GM19023 (cell line): ENCODE data around the gene TLCD4.

ENCODE experiments used
- ATAC-seq: cut with Tn5 transposase; IDR thresholded peaks from one replicate; pipeline ENCODE4 v1.9.1; 2021; ENCODE audit warnings: mild to moderate bottlenecking, moderate library complexity; ENCODE audit not compliant: unreplicated experiment

The TLCD4 gene

DNA sequence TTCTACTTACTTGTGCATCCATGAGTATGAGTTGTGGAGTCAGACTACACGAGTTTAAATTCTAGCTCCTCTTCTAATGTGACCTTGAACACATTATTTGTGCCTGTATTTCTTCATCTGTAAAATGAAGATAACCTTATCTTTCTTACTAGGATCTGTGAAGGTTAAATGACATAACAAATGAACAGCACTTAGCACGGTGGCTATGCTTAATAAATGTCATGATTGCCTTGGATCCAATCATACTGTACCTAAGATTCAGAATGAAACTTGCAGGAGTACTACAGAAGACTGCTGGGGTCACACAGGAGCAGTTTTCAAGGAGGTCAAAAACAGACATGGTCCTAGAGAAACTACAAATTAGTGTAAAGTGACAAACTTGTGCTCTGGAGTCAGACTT, 22.2 kb upstream of the TLCD4 start:
- ATAC-seq: no peak

DNA sequence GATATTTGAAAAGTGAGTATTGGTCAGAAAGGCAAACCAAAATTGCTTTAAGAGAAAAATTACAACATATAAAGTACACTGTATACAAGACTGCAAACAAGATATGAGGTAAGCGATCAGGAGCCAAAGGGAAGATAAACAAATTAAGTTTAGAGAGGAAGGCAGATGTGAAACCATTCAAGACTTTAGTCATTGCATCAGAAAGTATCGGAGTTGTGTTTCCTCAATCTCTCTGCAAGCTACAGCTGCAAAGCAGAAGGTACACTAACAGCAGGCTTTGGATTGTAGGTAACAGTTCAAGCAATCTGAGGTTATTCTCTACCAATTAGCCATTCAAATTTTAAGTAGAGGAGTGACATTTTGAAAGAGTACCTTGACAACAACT, 21.3 kb upstream of the TLCD4 start:
- peak; percentile 89 for ATAC-seq

DNA sequence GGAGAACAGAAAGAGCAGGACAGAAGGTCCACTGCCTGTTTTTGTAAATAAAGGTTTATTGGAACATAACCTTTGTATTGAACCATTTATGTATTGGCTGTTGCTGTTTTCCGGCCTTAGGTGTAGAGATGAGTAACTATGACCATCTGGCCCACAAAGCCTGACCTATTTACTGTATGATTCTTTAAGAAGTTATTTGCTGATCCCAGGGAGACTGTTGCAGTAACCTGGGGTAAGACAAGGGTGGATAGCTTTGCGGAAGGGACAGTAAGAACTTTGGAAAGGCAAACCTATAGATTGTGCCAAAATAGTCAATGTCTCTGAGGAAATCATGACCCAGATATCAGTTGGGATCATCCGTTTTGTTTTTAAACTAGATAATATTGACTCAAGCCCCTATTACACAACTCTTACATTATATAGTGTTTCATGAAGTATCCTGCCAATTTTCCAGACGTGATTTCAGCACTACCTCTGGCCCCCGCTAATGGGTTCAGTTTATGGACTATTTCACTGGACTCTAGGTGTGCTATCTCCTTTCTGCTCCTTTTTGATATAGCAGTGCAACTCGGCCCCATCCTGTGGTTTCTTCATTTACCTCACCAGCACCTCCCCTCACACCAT, 20.8 kb upstream of the TLCD4 start:
- ATAC-seq: peak; percentile 25

DNA sequence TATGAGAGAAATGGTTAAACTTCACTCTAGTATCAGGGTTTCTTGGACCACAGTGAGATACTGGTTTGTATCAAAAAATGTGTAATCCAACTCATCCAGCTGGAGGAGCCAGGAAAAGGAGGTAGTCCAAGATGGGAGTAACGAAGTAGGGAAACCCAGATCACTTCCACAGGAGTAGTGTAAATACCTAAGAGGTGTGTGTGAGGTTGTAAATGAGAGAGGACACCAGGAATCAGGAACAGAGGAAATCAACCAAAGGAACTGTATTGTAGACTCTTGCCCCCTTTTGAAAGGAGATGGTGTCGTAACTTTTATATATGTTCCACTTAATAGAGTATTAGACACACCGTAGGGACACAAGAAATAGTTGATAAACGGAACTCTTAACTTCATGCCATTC, 19.7 kb upstream of the TLCD4 start:
- ATAC-seq: no peak

DNA sequence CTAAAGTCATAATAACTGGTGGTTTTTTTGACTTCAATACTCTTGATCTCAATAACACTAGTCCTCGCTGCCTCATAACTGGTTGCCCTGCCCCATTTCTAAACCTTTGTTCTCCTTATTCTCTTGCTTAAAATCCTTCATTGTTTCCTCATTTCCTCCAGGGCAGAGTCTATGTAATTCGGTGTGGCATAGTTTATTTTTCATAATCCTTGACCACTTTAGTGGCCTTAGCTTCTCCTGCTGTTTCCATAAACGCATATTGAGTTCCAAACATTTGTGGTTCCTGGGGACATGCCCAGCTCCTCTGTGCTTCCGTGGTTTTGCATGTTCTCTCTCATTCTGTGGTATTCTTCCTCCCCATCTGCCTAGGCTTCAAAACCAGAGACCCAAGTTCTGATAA, 19.0 kb upstream of the TLCD4 start:
- ATAC-seq: no peak

DNA sequence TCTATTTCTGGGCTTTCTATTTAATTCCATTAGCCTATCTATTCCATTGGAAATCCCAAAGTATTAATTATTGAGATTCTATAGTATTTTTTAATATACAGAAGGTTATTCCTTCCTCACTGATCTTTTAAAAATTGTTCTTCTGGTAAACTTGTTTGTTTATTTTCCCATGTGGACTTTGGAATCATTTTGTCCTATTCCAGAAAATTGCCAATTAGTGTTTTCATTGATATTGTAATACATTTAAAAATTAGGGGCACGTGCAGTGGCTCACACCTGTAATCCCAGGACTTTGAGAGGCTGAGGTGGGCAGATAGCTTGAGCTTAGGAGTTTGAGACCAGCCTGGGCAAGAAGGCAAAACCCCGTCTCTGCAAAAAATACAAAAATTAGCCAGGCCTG, 8.4 kb upstream of the TLCD4 start:
- no peak for ATAC-seq

DNA sequence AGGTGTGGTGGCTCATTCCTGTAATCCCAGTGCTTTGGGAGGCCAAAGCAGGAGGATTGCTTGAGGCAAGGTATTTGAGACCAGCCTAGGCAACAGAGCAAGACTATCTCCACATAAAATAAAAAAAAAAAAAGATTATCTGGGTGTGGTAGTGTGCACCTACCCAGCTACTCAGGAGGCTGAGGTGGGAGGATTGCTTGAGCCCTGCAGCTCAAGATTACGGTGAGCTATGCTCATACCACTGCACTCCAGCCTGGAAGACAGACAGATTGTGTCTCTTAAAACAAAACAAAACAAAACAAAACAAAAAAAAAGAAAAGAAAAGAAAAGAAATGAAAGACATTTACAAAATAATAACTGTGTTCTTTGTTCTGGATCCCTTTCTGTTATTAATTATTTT, 6.1 kb upstream of the TLCD4 start:
- ATAC-seq: no peak

DNA sequence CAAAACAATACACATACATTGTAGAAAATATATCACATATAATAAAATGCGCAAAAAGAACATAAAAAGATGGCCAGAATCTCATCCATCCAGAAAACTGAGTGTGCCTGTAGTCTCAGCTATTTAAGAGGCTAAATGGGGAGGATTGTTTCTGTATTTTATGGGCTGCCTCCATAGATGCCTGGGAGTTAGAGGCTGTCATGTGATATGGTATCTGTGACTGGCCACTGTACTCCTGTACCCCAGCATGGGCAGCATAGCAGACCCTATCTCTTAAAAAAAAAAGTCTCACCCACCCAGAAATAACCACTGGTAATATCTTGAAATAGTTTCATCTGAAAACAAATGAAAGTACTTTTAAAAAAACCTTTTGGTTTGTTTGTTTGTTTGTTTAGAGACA, 3.5 kb upstream of the TLCD4 start:
- ATAC-seq: no peak

DNA sequence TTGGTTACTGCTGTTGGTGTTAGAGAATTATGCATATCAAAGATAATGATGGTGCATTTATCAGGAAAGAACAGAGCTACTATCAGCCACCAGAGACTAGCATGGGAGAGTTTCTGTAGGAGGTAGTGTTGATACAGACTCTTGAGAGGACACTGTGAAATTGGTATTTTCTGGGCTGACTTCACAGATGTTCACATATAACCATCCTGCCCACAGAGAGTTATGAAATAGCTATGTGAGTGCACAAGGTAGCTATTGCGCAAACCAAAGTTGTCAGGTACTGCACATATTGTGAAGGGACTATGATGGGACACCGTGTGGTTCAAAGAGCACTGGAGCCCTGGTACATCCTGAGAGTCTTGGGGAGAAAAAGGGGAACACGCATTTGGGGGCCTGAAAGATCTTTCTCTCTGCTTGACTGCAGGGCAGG, 1.4 kb upstream of the TLCD4 start:
- ATAC-seq: no peak

DNA sequence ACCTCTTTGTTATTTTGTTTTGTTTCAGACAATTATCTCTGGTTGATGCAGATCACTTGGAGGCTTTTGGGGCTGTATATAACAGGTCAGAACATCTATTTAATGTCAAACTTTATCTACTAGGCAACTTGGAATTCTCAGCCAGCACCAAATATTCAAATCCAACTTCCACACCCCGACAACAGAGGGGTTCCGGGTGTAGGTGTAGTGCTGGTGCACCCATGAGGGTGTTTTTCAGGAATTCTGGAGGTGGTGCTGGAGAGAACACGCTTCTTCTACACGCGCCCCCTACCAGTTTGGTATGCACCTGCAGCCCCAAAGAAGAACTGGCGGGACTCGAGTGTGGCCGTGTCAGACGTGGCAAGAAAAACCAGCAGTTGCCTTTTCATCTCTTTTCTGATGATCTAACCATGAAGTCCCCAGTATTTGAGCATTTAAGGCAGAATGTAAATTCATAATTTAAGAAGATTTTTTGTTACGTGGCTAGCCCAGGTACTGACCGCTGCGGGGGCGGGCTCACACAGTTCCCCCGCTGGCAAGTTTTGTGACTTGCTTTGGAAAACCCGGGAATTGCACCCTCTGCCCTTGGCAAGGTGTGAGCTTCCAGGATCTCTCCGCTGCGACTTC, 462 bp upstream of the TLCD4 start:
- peak; percentile 53 for ATAC-seq

DNA sequence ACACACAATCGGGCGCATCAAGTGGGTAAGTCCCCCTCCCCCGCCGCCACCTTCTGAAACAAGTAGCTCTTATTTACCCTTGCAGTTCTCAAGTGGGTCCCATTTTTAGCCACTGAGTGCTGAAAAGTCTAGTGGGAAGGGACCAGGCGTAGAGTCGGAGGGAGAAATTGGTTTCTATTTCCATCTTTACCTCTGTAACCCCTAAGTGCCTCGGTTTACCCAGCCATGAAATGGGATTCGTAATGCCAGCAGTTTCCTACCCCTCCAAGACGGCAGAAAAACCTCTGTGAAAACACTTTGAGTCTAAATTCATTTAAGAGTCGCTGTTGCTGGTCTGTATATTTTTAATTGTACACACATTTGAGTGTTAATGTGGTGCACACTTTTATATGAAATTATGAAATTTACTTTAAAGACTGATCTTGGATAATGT, 928 bp downstream of the TLCD4 start:
- ATAC-seq: no peak

DNA sequence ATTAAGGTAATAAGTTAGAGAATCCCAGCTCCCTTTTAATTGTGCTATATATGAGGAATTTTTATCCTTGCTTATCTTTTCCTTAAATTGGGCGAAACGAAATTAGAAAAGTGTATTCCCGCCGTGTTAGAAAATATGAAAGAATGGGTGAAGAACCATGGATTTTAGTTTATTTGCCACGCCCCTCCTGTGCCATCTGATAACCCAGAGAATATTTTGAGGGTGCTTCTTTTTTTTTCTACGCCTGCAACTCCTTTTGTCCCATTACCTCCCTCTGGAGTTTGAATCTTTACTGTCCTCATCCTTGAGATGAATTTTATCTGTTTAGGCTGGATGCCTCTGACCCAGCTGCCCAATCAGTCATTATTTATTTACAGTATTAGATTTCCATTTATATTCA, 1.6 kb downstream of the TLCD4 start:
- no peak for ATAC-seq

DNA sequence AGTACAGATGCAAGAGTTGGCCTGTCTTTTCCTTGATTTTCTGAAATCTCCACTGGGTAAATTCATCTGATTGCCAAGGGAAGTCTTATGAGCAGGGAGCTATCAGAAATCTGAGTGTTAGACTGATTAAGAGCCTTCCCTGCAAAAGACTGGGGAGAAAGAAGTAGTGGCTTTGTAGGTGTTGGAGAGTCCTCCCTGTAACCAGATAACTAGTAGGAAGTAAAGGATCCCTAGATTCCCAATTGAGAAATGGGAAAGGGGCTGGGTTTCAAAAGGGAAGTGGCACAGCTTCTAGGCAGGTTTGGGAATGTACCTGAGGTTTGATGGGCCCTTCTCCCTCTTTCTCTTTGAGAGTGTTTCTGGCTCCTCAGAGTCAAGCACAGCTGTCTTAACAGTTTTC, 2.1 kb downstream of the TLCD4 start:
- no peak for ATAC-seq

DNA sequence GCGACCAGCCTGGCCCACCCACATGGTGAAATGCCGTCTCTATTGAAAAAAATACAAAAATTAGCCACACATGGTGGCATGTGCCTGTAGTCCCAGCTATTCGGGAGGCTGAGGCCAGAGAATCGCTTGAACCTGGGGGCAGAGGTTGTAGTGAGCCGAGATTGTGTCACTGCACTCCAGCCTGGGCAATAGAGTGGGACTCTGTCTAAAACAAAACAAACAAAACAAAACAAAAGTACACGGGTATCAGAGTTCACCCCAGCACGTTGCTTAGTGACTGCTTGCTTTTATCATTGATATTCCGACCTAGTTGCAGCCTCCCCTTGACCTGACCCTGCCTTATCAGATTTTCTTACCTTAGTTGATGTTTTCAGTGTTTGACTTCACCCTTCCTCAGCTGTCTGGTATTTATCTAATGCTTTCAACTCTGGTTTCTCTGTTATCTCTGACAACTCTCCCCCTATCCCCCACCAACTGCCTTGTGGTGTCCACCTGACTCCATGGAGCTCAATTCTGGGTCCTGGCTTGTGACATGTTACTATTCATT, 5.1 kb downstream of the TLCD4 start:
- no peak for ATAC-seq

DNA sequence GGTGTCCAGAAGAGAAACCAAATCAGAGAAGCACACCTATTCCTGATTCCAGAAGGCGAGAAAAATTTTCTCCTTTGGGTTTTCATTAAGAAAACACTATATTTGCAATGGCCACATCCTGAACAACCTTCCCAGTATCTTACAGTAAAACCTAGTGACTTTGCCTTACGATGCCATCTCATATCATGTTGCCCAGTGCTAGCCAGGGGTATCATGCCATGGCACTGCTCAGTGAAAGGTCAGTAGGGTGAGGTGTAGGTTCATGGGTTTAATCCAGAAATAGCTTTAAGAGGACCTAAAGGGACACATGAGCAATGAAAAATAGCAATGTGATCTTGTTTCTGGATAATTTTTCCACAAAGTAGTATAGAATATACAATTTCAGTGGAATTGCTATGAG, 7.2 kb downstream of the TLCD4 start:
- ATAC-seq: no peak

DNA sequence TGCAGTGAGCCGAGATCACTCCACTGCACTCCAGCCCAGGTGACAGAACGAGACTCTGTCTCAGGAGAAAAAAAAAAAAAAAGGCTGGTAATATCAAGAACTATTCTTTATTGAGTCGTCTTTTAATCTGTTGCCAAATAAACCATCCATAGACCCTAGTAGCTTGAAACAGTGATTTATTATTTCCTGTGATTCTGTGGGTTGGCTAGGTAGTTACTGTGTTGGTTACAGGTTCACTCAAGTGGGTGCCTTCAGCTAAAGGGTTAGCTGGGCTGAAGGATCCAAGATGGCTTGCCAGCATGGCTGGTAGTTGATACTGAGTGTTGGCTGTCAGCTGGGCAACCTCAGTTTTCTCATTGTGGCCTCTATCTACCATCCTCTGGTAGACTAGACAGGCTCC, 9.2 kb downstream of the TLCD4 start:
- ATAC-seq: no peak

DNA sequence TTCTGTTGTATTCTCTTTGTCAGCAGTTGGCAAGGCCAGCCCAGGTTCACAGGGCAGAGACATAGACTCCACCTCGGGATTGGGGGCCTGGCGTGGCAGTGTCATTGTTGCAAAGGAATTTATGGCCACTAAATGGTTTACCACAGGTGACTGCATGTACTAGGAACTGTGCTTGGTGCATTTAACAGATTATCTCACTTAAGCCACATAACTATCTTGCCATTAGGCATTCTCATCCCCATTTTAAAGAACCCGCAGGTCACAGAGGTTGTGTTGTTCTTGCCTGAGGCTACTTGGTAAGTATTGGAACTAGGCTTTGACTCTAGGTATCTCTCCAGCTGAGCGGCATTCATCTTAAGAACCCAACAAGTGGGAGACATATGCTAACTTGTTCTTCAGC, 9.7 kb downstream of the TLCD4 start:
- no peak for ATAC-seq

DNA sequence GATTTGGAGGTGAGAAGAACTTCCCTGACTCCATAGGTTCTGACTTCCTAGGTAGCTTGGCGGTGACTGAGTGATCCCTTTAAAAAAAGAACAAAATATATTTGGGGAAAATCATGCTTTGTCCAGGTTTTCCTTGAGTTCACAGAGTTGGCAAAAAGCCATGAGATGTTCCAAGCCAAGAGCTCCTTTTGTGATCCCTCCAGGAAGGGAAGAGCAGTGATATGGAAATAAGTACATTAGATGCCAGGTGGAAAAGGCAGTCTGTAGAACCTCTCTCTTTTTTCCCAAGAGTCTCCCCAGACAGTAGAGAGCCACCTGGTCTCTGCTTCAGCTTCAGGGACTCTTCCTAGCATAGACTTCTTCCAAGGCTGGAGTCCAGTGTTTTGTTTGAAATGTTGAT, 10.2 kb downstream of the TLCD4 start:
- ATAC-seq: no peak

DNA sequence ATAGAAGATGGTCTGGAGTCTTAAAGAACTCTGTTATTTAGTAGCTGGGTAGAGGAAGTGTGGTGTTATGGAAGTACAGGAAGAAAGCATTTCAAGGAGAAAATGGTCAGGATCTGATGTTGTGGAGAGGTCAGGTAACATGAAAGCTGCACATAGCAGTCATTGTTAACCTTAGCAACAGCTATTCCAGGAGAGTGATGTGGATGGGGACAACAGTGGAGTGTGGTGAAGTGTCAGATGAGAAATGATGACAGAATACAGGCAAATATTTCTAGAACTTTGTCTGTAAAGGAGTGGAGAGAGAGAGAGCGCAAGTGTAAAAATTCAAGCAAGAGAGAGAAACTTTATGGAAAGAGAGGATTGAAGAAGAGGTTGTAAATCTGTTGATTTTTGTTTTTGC, 15.6 kb downstream of the TLCD4 start:
- no peak for ATAC-seq

DNA sequence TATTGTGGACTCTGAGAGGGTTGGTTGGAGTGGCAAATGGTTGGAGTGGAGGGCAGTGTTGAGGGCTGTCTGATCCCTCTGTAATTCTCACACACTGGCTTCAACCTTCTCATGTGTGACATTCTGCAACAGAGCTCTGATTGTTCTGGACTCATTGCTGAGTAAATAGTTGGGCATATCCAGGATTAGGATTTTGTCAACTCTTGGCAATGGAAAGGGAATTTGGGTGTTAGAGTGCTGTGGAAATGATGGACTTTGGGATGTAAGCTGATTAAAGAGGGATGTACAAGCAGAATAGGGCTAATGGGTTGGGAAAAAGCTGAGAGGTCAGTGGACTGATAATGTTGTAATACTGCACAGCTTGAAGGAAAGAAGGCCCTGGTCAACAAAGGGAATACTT, 16.5 kb downstream of the TLCD4 start:
- ATAC-seq: no peak

DNA sequence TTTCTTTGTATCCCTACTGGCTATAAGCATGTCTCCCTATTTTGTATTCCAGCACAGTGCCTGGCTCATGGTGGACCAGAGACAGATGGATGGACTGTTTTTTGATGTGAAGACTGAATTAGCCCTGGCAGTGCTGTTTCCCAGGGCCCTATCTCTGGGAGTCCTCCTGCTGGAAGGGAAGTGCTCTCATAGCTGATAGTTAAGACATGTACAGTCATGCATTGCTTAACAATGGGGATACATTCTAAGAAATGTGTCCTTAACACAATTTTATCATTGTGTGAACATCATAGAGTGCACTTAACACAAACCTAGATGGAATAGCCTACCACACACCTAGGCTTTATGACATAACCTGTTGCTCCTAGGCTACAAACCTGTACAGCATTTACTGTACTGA, 21.1 kb downstream of the TLCD4 start:
- no peak for ATAC-seq

DNA sequence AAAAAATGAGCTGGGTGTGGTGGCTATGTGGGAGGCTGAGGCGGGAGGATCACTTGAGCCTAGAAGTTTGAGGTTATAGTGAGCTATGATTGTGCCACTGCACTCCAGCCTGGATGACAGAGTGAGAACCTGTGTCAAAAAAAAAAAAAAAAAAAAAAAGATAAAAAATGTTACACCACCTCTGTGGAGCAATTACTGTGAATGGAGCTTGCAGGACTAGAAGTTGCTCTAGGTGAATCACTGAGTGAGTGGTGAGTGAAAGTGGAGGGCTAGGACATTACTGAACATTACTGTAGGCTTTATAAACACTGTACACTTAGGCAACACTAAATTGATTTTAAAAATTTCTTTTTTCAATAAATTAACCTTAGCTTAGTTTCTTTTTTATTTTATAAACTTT, 21.9 kb downstream of the TLCD4 start:
- ATAC-seq: no peak

DNA sequence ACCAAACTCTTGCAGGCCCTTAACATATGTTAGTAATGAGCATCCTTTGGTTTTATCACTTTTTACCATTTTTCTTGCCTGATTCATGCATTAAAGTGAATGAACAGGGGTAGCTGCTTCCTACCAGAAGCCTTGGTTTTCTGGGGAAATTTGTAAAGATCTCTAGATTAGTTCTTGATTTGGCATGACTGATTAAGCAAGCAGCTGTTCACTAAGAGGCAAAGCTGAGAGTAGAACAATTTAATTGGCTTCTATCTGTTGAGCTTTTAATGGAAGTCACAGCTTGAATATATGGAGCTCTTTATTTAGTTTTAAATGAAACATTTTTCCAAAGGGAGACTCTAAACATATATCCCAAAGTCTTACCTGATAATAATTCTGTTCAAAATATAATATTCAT, 23.6 kb downstream of the TLCD4 start:
- no peak for ATAC-seq
